ENCODE data around the gene PANK4.

PANK4 gene

GRCh38 chr1:2508751-2509150 lies 17.6 kb downstream of the PANK4 start:
- DNase-seq: no peak

- no peak for DNase-seq
Measured at GRCh38 chr1:2508180-2508579, 18.2 kb downstream of the PANK4 start.

- DNase-seq: no peak
Measured at GRCh38 chr1:2507744-2508155, 18.6 kb downstream of the PANK4 start.

GRCh38 chr1:2506901-2507565 lies 19.4 kb downstream of the PANK4 start:
- no peak for DNase-seq

- no peak for DNase-seq
Measured at GRCh38 chr1:2506007-2506860, 20.2 kb downstream of the PANK4 start.

GRCh38 chr1:2505461-2505994 lies 20.9 kb downstream of the PANK4 start:
- DNase-seq: no peak

GRCh38 chr1:2504949-2505272 lies 21.5 kb downstream of the PANK4 start:
- no peak for DNase-seq

GRCh38 chr1:2504225-2504948 lies 22.0 kb downstream of the PANK4 start:
- no peak for DNase-seq

- DNase-seq: no peak
Measured at GRCh38 chr1:2503554-2504224, 22.7 kb downstream of the PANK4 start.

- no peak for DNase-seq
Measured at GRCh38 chr1:2502661-2503553, 23.5 kb downstream of the PANK4 start.

- DNase-seq: no peak
Measured at GRCh38 chr1:2502210-2502609, 24.2 kb downstream of the PANK4 start.

GRCh38 chr1:2501820-2502119 lies 24.6 kb downstream of the PANK4 start:
- DNase-seq: no peak

GRCh38 chr1:2501041-2501819 lies 25.2 kb downstream of the PANK4 start:
- no peak for DNase-seq

GRCh38 chr1:2499986-2500596 lies 26.3 kb downstream of the PANK4 start:
- DNase-seq: no peak

GRCh38 chr1:2499260-2499659 lies 27.1 kb downstream of the PANK4 start:
- DNase-seq: no peak

- no peak for DNase-seq
Measured at GRCh38 chr1:2498648-2499047, 27.7 kb downstream of the PANK4 start.

GRCh38 chr1:2497891-2498290 lies 28.5 kb downstream of the PANK4 start:
- DNase-seq: no peak

GRCh38 chr1:2496746-2497145 lies 29.6 kb downstream of the PANK4 start:
- DNase-seq: no peak

- DNase-seq: no peak
Measured at GRCh38 chr1:2496087-2496622, 30.2 kb downstream of the PANK4 start.

GRCh38 chr1:2495546-2495945 lies 30.9 kb downstream of the PANK4 start:
- DNase-seq: no peak

- no peak for DNase-seq
Measured at GRCh38 chr1:2495026-2495425, 31.4 kb downstream of the PANK4 start.
